ENCODE results near the gene TRPC5OS.

TRPC5OS gene

DNA sequence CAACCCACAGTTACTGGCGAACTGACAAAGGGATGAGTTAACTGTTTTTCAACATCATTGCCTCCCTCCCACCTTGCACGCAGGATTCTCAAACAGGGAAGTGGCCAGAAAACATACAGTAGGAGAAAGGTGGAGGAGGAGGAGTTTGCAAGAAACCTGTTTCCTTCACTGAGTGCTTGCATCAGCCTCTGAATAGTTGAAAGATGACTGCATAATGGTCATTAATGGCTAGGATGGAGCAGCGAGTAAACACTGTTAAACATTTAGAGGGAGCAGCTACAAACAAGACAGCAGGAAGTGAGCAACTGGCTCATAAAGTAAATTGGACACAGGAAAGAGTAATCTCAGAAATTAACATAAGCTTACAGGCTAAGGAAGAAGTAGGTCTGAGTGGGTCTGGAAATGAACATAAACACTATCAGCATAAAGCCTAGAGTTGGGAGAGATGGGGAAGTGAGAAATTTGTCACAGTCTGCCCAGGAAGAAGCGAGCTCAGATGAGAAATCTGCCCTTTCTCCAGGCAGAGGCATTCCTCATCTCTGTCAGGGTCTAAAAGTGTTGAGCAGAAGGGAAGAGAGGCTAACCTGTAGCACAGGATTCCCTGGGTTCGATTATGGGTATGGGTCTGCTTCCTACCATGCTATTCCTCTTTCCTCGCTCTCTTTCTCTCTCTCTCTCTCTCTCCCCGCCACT, 38.6 kb downstream of the TRPC5OS start:
- no peak for FAIRE-seq

- FAIRE-seq, result no peak
These were observed 41.6 kb downstream of the TRPC5OS start for GRCh38 chrX:111917591-111917990.

DNA sequence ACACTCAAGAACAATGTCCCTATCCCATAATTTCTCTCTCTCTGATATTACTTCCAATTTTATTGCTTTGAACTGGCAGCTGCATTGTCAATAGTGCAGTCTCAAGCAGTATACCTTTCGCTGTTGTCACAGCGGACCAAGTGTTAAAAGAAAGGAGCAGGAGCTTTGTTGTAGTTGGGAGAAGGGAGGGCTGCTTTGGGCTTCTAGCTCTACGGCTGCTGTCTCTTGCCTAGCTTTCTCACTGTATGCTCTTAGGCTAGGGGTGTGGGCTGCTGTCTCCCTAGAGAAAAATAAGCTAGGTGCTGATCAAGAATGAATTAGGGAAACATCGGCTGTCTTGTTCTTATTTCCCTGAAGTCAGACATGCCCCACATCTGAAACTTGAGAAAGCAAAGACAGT, 52.5 kb downstream of the TRPC5OS start:
- FAIRE-seq, result no peak
